ENCODE data around the gene TPPP. TPM values are rescaled to one million over a fixed set of nuclear protein-coding genes. Genes with fewer than 3 reads are reported as not detected.
"Not testable (repeated sequence)": the region's sequence is repeated elsewhere in the genome, so short reads cannot be mapped to it uniquely, and the experiment has no call there.

The TPPP gene
- total and polyA plus RNA-seq, 9 donors = 1.1 to 8.8 (median 2.3) TPM

- 57 to 79% (median 63%) methylated on average over 7 of the region's 7 CpGs for WGBS, 3 donors
- intact Hi-C loops (cut with DNase I) = no loop called here
- no peaks in the 10 kb centered on the region for H3K4me1 ChIP-seq (ENCODE audit: insufficient read depth)
These were observed 24.0 kb upstream of the TPPP start for GRCh38 chr5:717143-717542.

GRCh38 chr5:716740-717139, 23.6 kb upstream of the TPPP start:
- intact Hi-C loops (cut with DNase I) = not testable (repeated sequence)
- 32 to 62% (median 44%) methylated on average over 4 of the region's 4 CpGs for WGBS, 3 donors

More at GRCh38 chr5:717143-717542, 24.0 kb upstream of the TPPP start:
- Histone ChIP-seq H3K36me3 (no peaks in the 10 kb centered on the region), H3K4me3 (no peak overlapping the region), H3K27ac (no peak overlapping the region), H3K9me3 (no peaks in the 10 kb centered on the region), H3K27me3 (no peaks in the 10 kb centered on the region)
- no peak for DNase-seq
- no peak for TF ChIP-seq CTCF (IDR thresholded peaks at IDR 0.05)
- TF ChIP-seq EP300 (IDR thresholded peaks at IDR 0.05) = no peak
- TF ChIP-seq POLR2A (IDR thresholded peaks at IDR 0.05) = no peak

GRCh38 chr5:715636-716035, 22.5 kb upstream of the TPPP start:
- intact Hi-C loops (cut with DNase I); H3K27me3 ChIP-seq; H3K9me3 ChIP-seq; H3K36me3 ChIP-seq; H3K4me3 ChIP-seq; DNase-seq; H3K27ac ChIP-seq; H3K4me1 ChIP-seq (ENCODE audit: insufficient read depth): not testable (repeated sequence)
- WGBS, 3 donors = 72 to 79% (median 78%) methylated on average over 4 of the region's 4 CpGs

More at GRCh38 chr5:716740-717139, 23.6 kb upstream of the TPPP start:
- DNase-seq; H3K9me3 ChIP-seq; H3K36me3 ChIP-seq; H3K27me3 ChIP-seq; H3K27ac ChIP-seq; H3K4me1 ChIP-seq (ENCODE audit: insufficient read depth); H3K4me3 ChIP-seq: not testable (repeated sequence)

- H3K36me3 ChIP-seq; intact Hi-C loops (cut with DNase I); DNase-seq; H3K9me3 ChIP-seq; H3K27me3 ChIP-seq; H3K27ac ChIP-seq; H3K4me1 ChIP-seq (ENCODE audit: insufficient read depth); H3K4me3 ChIP-seq: not testable (repeated sequence)
- 53 to 65% (median 55%) methylated on average over 8 of the region's 8 CpGs for WGBS, 3 donors
These were observed 21.3 kb upstream of the TPPP start for GRCh38 chr5:714215-715118.

- H3K36me3 ChIP-seq; H3K4me3 ChIP-seq; H3K4me1 ChIP-seq (ENCODE audit: insufficient read depth); H3K27ac ChIP-seq; DNase-seq; H3K27me3 ChIP-seq; H3K9me3 ChIP-seq; intact Hi-C loops (cut with DNase I): not testable (repeated sequence)
- 44 to 54% (median 46%) methylated on average over 2 to 3 of the region's 3 CpGs for WGBS, 3 donors
These were observed 20.5 kb upstream of the TPPP start for GRCh38 chr5:713686-714085.

- H3K4me3 ChIP-seq; H3K9me3 ChIP-seq; H3K4me1 ChIP-seq (ENCODE audit: insufficient read depth); H3K27me3 ChIP-seq; H3K27ac ChIP-seq; DNase-seq; H3K36me3 ChIP-seq; intact Hi-C loops (cut with DNase I): not testable (repeated sequence)
- WGBS, 3 donors = 91 to 92% (median 92%) methylated on average over 2 to 3 of the region's 3 CpGs
These were observed 15.8 kb upstream of the TPPP start for GRCh38 chr5:708848-709517.

- H3K36me3 ChIP-seq; H3K4me1 ChIP-seq (ENCODE audit: insufficient read depth); H3K4me3 ChIP-seq; H3K9me3 ChIP-seq; H3K27ac ChIP-seq; H3K27me3 ChIP-seq; intact Hi-C loops (cut with DNase I); DNase-seq: not testable (repeated sequence)
- 86 to 89% (median 88%) methylated on average over 4 of the region's 4 CpGs for WGBS, 3 donors
These were observed 15.2 kb upstream of the TPPP start for GRCh38 chr5:708374-708773.

GRCh38 chr5:706127-706526, 13.0 kb upstream of the TPPP start:
- H3K36me3 ChIP-seq; H3K27me3 ChIP-seq; H3K27ac ChIP-seq; DNase-seq; H3K9me3 ChIP-seq; H3K4me1 ChIP-seq (ENCODE audit: insufficient read depth); H3K4me3 ChIP-seq; intact Hi-C loops (cut with DNase I): not testable (repeated sequence)
- 79 to 86% (median 82%) methylated on average over 7 of the region's 7 CpGs for WGBS, 3 donors

GRCh38 chr5:696753-697702, 3.9 kb upstream of the TPPP start:
- DNase-seq; H3K9me3 ChIP-seq; H3K4me3 ChIP-seq; H3K27ac ChIP-seq; H3K36me3 ChIP-seq; H3K4me1 ChIP-seq (ENCODE audit: insufficient read depth); H3K27me3 ChIP-seq; intact Hi-C loops (cut with DNase I): not testable (repeated sequence)
- WGBS, 3 donors = 75 to 86% (median 86%) methylated on average over 18 to 21 of the region's 21 CpGs

- intact Hi-C loops (cut with DNase I) = not testable (repeated sequence)
These were observed 3.0 kb upstream of the TPPP start for GRCh38 chr5:696191-696590.

More at GRCh38 chr5:696191-696590, 3.0 kb upstream of the TPPP start:
- not testable (repeated sequence) for H3K36me3 ChIP-seq; H3K4me1 ChIP-seq (ENCODE audit: insufficient read depth); H3K9me3 ChIP-seq; DNase-seq; H3K4me3 ChIP-seq; H3K27me3 ChIP-seq; H3K27ac ChIP-seq
- WGBS, 3 donors = 74 to 89% (median 80%) methylated on average over 2 to 8 of the region's 8 CpGs

Data from ovary (tissue), 9 donors.